Measurements from ENCODE around the gene RBM39. TPM values are rescaled to one million over a fixed set of nuclear protein-coding genes. Genes with fewer than 3 reads are reported as not detected.
"Not testable (repeated sequence)": the region's sequence is repeated elsewhere in the genome, so short reads cannot be mapped to it uniquely, and the experiment has no call there.

RBM39 gene
- total and polyA plus RNA-seq, 9 of the 15 experiments (the other 6 are each of a cell fraction or from before 2014, with no cell fraction given) = 143 to 319 (median 228) TPM

DNA sequence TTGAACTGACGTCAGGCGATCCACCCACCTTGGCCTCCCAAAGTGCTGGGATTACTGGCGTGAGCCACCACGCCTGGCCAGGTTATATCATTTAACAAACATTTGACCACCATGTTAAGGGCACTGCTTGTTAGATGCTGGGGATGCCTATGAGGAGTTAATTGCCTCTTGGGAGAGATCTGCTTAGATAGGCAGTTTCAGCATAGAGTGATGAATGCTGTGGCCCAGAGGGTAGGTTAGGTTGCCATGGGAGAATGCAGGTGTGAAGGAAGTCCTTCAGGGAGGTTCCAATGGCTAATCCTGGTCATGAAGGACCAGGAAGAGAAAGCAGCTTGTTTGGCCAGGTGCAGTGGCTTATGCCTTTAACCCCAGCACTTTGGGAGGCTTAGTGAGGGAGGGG is 46.7 kb upstream of the RBM39 start:
- FAIRE-seq (no peak), DNase-seq (ENCODE audit: extremely low read depth in 1 of 4, low spot score in 3 of 4) (no peak), ATAC-seq (no peak)
- intact Hi-C loops (cut with micrococcal nuclease) = no loop called here
- Histone ChIP-seq H3K4me1 (replicated peaks in 1 of 2; ENCODE audit: control insufficient read depth in 2 of 2, insufficient read depth in 2 of 2, low read length in 2 of 2) (no peaks in the 10 kb centered on the region), H3K9ac (ENCODE audit: insufficient read depth in 1 of 2, low read depth in 2 of 2, low read length in 2 of 2) (no peak overlapping the region), H2AFZ (ENCODE audit: low read depth, low read length) (no peak overlapping the region), H3K4me2 (ENCODE audit: insufficient read depth, low read length) (no peak overlapping the region), H3K79me2 (ENCODE audit: control insufficient read depth, insufficient read depth, low read length) (peaks cover 29% of the 10 kb centered on the region), H4K20me1 (replicated peaks; ENCODE audit: control insufficient read depth, insufficient read depth, low read length) (peaks cover 3% of the 10 kb centered on the region; the same call in 1 of the 2 replicates), H3K27me3 (ENCODE audit: control insufficient read depth in 2 of 2, insufficient read depth in 2 of 2, low read length in 2 of 2) (no peaks in the 10 kb centered on the region), H3K4me3 (no peak overlapping the region), H3K9me1 (ENCODE audit: control insufficient read depth, insufficient read depth, low read length) (no peaks in the 10 kb centered on the region), H3K27ac (ENCODE audit: extremely low read depth, low read depth, low read length) (no peak overlapping the region), H3K9me3 (replicated peaks; ENCODE audit: control insufficient read depth, insufficient read depth, low read depth, low read length) (no peaks in the 10 kb centered on the region), H3K36me3 (ENCODE audit: control insufficient read depth, insufficient read depth, low read length) (peaks cover 3% of the 10 kb centered on the region; the same call in 1 of the 3 replicates)
- BruUV-seq (replicated peaks) = no TSS peak
- 96% methylated on average over 4 of the region's 4 CpGs for WGBS (ENCODE audit: insufficient coverage, low coverage, missing lambda C conversion rate)
- POLR2A ChIA-PET = interaction anchor here (0.7 to 1.7 kb wide), 2 partner anchors 12 to 46 kb away, joined by 3 to 5 read pairs; partner anchors contain the start of gene RBM39
- TF ChIP-seq EP400 (IDR thresholded peaks at IDR 0.05) = no peak
- TF ChIP-seq, protein P1, sequence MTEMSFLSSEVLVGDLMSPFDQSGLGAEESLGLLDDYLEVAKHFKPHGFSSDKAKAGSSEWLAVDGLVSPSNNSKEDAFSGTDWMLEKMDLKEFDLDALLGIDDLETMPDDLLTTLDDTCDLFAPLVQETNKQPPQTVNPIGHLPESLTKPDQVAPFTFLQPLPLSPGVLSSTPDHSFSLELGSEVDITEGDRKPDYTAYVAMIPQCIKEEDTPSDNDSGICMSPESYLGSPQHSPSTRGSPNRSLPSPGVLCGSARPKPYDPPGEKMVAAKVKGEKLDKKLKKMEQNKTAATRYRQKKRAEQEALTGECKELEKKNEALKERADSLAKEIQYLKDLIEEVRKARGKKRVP (CRISPR knock-in tag; IDR thresholded peaks at IDR 0.05) = no peak
- TF ChIP-seq ZNF830 (CRISPR knock-in tag; IDR thresholded peaks at IDR 0.05) = no peak
- TF ChIP-seq ZBTB26 (CRISPR knock-in tag; IDR thresholded peaks at IDR 0.05) = no peak
- TF ChIP-seq FOXA1 (IDR thresholded peaks at IDR 0.05; ENCODE audit: borderline replicate concordance) = no peak
- TF ChIP-seq CBX3 (IDR thresholded peaks at IDR 0.05; ENCODE audit: borderline replicate concordance in 1 of 2, low read length in 2 of 2) = no peak
- TF ChIP-seq, protein P2, sequence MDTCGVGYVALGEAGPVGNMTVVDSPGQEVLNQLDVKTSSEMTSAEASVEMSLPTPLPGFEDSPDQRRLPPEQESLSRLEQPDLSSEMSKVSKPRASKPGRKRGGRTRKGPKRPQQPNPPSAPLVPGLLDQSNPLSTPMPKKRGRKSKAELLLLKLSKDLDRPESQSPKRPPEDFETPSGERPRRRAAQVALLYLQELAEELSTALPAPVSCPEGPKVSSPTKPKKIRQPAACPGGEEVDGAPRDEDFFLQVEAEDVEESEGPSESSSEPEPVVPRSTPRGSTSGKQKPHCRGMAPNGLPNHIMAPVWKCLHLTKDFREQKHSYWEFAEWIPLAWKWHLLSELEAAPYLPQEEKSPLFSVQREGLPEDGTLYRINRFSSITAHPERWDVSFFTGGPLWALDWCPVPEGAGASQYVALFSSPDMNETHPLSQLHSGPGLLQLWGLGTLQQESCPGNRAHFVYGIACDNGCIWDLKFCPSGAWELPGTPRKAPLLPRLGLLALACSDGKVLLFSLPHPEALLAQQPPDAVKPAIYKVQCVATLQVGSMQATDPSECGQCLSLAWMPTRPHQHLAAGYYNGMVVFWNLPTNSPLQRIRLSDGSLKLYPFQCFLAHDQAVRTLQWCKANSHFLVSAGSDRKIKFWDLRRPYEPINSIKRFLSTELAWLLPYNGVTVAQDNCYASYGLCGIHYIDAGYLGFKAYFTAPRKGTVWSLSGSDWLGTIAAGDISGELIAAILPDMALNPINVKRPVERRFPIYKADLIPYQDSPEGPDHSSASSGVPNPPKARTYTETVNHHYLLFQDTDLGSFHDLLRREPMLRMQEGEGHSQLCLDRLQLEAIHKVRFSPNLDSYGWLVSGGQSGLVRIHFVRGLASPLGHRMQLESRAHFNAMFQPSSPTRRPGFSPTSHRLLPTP (IDR thresholded peaks at IDR 0.05; ENCODE audit: borderline replicate concordance, extremely low read depth, insufficient read length) = no peak
- no peak for TF ChIP-seq TAF9B (IDR thresholded peaks at IDR 0.05; ENCODE audit: partially characterized antibody)
- CTCF ChIA-PET (ENCODE audit: low intra/inter-chr PET ratio) = no interaction called here
- in situ Hi-C loops (cut with MboI) = no loop called here

DNA sequence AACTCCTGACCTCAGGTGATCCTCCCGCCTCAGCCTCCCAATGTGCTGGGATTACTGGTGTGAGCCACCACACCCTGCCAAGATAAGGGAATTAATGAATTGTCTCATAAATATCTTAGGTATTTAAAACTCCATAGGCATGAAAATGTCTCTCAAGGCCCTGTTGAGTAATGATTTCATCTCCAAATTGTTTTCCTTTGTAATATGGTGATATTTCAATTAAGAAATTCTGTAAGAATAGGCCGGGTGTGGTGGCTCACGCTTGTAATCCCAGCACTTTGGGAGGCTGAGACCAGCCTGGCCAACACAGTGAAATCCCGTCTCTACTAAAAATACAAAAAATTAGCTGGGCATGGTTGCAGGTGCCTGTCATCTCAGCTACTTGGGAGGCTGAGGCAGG is 43.5 kb upstream of the RBM39 start:
- BruUV-seq (replicated peaks); FAIRE-seq: not testable (repeated sequence)

More for the DNA sequence above, 43.5 kb upstream of the RBM39 start:
- Histone ChIP-seq H3K36me3 (ENCODE audit: control insufficient read depth, insufficient read depth, low read length) (peaks cover 23% of the 10 kb centered on the region; the same call in 2 of the 3 replicates), H3K79me2 (ENCODE audit: control insufficient read depth, insufficient read depth, low read length) (peaks cover 33% of the 10 kb centered on the region)
- POLR2A ChIA-PET; H3K9me1 ChIP-seq (ENCODE audit: control insufficient read depth, insufficient read depth, low read length); H3K4me2 ChIP-seq (ENCODE audit: insufficient read depth, low read length); CTCF ChIA-PET (ENCODE audit: low intra/inter-chr PET ratio); H3K27me3 ChIP-seq (ENCODE audit: control insufficient read depth in 2 of 2, insufficient read depth in 2 of 2, low read length in 2 of 2); DNase-seq (ENCODE audit: extremely low read depth in 1 of 4, low spot score in 3 of 4); ATAC-seq; H4K20me1 ChIP-seq (replicated peaks; ENCODE audit: control insufficient read depth, insufficient read depth, low read length); H3K9ac ChIP-seq (ENCODE audit: insufficient read depth in 1 of 2, low read depth in 2 of 2, low read length in 2 of 2); H3K4me3 ChIP-seq; in situ Hi-C loops (cut with MboI); H3K27ac ChIP-seq (ENCODE audit: extremely low read depth, low read depth, low read length); H3K4me1 ChIP-seq (replicated peaks in 1 of 2; ENCODE audit: control insufficient read depth in 2 of 2, insufficient read depth in 2 of 2, low read length in 2 of 2); H3K9me3 ChIP-seq (replicated peaks; ENCODE audit: control insufficient read depth, insufficient read depth, low read depth, low read length); intact Hi-C loops (cut with micrococcal nuclease); H2AFZ ChIP-seq (ENCODE audit: low read depth, low read length): not testable (repeated sequence)
- 90% methylated on average over 4 of the region's 4 CpGs for WGBS (ENCODE audit: insufficient coverage, low coverage, missing lambda C conversion rate)
